SU-DHL-6 (cell line): ENCODE results near the gene RRAS2.

Experiments
- EZH2phosphoT487 ChIP-seq: fragments of 200-600 bp; sonication (generic), shearing (Covaris generic); conservative IDR thresholded peaks from 2 replicates; pipeline ENCODE4 v1.6.1; 2018; ENCODE audit warnings: mild to moderate bottlenecking, antibody characterized with exemption, low read length, moderate library complexity, mixed read lengths
- TF ChIP-seq, protein P1 (sequence below): fragments of 200-600 bp; sonication (generic); IDR thresholded peaks from one replicate; pipeline ENCODE4 v1.5.1; 2017; ENCODE audit warnings: antibody characterized with exemption, mild to moderate bottlenecking, low read length, moderate library complexity; ENCODE audit not compliant: insufficient read depth, poor library complexity, severe bottlenecking

DNA sequence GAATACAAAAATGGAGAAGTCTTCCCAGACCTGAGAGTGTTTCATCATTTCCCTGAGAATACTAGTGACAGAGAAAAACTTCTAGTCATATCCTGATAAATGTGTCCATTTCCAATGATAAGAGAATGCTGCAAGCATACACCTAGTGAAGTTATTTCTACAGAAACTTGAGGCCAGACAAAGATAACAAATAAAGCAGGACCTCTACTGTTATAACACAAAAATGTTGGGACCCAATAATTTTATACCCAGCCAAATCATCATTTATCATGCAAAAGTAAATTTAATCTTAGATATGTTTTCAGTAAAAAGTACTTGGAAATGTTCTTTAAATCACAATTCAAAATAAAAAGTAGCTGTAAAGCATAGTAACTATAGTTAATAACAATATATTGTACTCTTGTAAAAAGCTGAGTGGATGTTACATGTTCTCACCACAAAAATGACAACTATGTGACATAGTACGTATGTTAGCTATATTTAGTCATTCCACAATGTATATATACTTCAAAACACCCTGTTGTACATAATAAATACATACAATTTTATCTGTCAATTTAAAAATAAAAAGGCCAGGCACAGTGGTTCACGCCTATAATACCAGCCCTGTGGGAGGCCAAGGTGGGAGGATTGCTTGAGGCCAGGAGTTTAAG lies 12.6 kb downstream of the RRAS2 start:
- TF ChIP-seq, protein P1, sequence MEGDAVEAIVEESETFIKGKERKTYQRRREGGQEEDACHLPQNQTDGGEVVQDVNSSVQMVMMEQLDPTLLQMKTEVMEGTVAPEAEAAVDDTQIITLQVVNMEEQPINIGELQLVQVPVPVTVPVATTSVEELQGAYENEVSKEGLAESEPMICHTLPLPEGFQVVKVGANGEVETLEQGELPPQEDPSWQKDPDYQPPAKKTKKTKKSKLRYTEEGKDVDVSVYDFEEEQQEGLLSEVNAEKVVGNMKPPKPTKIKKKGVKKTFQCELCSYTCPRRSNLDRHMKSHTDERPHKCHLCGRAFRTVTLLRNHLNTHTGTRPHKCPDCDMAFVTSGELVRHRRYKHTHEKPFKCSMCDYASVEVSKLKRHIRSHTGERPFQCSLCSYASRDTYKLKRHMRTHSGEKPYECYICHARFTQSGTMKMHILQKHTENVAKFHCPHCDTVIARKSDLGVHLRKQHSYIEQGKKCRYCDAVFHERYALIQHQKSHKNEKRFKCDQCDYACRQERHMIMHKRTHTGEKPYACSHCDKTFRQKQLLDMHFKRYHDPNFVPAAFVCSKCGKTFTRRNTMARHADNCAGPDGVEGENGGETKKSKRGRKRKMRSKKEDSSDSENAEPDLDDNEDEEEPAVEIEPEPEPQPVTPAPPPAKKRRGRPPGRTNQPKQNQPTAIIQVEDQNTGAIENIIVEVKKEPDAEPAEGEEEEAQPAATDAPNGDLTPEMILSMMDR, result no peak
- no peak for TF ChIP-seq EZH2phosphoT487
